ENCODE data around the gene CHCHD4.
"Not testable (repeated sequence)": the region's sequence is repeated elsewhere in the genome, so short reads cannot be mapped to it uniquely, and the experiment has no call there.

CHCHD4 gene

GRCh38 chr3:14077310-14077709, 47.4 kb downstream of the CHCHD4 start:
- Mint-ChIP-seq H3K27me3 (ENCODE audit: low read depth, poor library complexity) (peaks cover 22% of the 10 kb centered on the region), H3K36me3 (ENCODE audit: low read depth) (no peaks in the 10 kb centered on the region), H3K9me3 (peaks cover 53% of the 10 kb centered on the region), H3K4me3 (no peak overlapping the region), H3K27ac (no peak overlapping the region), H3K4me1 (no peaks in the 10 kb centered on the region)
- no peak for DNase-seq
- no peak for TF ChIP-seq CTCF (IDR thresholded peaks at IDR 0.05)

DNA sequence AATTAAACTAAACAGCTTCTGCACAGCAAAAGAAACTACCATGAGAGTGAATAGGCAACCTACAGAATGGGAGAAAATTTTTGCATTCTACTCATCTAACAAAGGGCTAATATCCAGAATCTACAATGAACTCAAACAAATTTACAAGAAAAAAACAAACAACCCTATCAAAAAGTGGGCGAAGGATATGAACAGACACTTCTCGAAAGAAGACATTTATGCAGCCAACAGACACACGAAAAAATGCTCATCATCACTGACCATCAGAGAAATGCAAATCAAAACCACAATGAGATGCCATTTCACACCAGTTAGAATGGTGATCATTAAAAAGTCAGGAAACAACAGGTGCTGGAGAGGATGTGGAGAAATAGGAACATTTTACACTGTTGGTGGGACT, 49.4 kb downstream of the CHCHD4 start:
- Mint-ChIP-seq H3K9me3 (peaks cover 53% of the 10 kb centered on the region), H3K27me3 (ENCODE audit: low read depth, poor library complexity) (peaks cover 14% of the 10 kb centered on the region)
- not testable (repeated sequence) for H3K4me1 Mint-ChIP-seq; DNase-seq; H3K27ac Mint-ChIP-seq; H3K36me3 Mint-ChIP-seq (ENCODE audit: low read depth); H3K4me3 Mint-ChIP-seq

DNA sequence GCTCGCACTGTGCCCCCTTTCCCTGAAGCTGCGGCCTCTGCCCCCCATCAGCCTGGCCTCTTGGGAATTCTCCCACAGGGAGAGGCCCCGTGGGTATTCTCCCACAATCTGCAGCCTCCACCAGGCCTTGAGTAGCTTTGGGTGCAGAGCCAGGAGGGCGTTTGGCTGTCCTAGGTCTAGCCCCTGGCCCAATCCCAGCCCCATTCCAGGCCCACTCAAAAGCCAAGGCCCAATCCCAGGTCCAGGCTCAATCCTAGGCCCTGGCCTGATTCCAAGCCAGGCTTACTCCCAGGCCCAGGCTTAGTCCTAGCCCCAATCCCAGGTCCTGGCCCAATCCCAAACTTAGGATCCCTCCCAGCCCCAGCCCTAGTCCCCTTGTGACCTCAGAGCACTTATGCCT, 59.8 kb downstream of the CHCHD4 start:
- DNase-seq, result no peak
- no peak overlapping the region for H3K27ac Mint-ChIP-seq

GRCh38 chr3:14063152-14063551, 61.5 kb downstream of the CHCHD4 start:
- no peaks in the 10 kb centered on the region for H3K9me3 Mint-ChIP-seq
- peaks cover 29% of the 10 kb centered on the region for H3K27me3 Mint-ChIP-seq (ENCODE audit: low read depth, poor library complexity)
- H3K4me3 Mint-ChIP-seq, result no peak overlapping the region
- H3K4me1 Mint-ChIP-seq, result no peaks in the 10 kb centered on the region
- H3K27ac Mint-ChIP-seq, result no peak overlapping the region
- no peaks in the 10 kb centered on the region for H3K36me3 Mint-ChIP-seq (ENCODE audit: low read depth)
- no peak for TF ChIP-seq CTCF (IDR thresholded peaks at IDR 0.05)
- DNase-seq, result no peak

More for the DNA sequence above, 59.8 kb downstream of the CHCHD4 start:
- Mint-ChIP-seq H3K36me3 (ENCODE audit: low read depth) (no peaks in the 10 kb centered on the region), H3K4me1 (no peaks in the 10 kb centered on the region), H3K4me3 (no peak overlapping the region), H3K9me3 (peaks cover 8% of the 10 kb centered on the region), H3K27me3 (ENCODE audit: low read depth, poor library complexity) (peaks cover 32% of the 10 kb centered on the region)
- TF ChIP-seq CTCF (IDR thresholded peaks at IDR 0.05), result no peak
